Measurements from ENCODE around the gene CEMP1. TPM values are rescaled to one million over a fixed set of nuclear protein-coding genes. Genes with fewer than 3 reads are reported as not detected.

CEMP1 gene
- total RNA-seq, 4 donors from 2014 or later = not detected

DNA sequence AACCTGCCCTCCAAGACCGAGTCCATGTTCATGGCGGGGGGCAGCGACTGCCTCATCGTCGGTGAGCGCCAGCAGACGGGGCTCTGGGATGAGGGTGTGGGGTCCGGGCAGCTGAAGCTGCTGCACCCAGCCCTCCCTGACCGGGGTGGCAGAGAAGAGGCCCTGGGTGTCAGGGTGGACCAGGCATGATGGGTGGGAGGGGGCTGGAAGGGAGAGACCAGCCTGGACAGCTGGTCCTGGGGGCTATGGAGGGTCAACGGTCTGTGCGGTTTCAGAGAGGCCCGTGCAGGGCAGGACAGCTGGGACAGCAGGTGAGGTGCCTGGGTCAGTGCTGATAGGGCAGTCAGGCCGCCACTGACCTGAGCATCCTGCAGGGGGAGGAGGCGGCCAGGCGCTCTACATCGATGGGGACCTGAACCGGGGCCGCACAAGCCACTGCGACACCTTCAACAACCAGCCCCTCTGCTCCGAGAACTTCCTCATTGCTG lies 30.7 kb downstream of the CEMP1 start:
- TF ChIP-seq EP300 (IDR thresholded peaks at IDR 0.05) (no peak), POLR2A (IDR thresholded peaks at IDR 0.05) (no peak)
- TF ChIP-seq, protein P1, sequence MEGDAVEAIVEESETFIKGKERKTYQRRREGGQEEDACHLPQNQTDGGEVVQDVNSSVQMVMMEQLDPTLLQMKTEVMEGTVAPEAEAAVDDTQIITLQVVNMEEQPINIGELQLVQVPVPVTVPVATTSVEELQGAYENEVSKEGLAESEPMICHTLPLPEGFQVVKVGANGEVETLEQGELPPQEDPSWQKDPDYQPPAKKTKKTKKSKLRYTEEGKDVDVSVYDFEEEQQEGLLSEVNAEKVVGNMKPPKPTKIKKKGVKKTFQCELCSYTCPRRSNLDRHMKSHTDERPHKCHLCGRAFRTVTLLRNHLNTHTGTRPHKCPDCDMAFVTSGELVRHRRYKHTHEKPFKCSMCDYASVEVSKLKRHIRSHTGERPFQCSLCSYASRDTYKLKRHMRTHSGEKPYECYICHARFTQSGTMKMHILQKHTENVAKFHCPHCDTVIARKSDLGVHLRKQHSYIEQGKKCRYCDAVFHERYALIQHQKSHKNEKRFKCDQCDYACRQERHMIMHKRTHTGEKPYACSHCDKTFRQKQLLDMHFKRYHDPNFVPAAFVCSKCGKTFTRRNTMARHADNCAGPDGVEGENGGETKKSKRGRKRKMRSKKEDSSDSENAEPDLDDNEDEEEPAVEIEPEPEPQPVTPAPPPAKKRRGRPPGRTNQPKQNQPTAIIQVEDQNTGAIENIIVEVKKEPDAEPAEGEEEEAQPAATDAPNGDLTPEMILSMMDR (IDR thresholded peaks at IDR 0.05) = no peak
- 74 to 77% methylated on average over 15 to 16 of the region's 20 CpGs for WGBS, 2 donors
- H3K36me3 ChIP-seq = peaks cover 0 to 42% (median 0%) of the 10 kb centered on the region in 3 donors
- H3K27ac ChIP-seq = peak overlapping the region in 1 of 4 donors; percentile 73
- H3K4me1 ChIP-seq = peaks cover 0 to 43% (median 20%) of the 10 kb centered on the region in 4 donors
- H3K9me3 ChIP-seq = no peaks in the 10 kb centered on the region
- no peak for DNase-seq (ENCODE audit: low spot score in 2 of 2)
- H3K4me3 ChIP-seq = no peak overlapping the region
- no peaks in the 10 kb centered on the region for H3K27me3 ChIP-seq

DNA sequence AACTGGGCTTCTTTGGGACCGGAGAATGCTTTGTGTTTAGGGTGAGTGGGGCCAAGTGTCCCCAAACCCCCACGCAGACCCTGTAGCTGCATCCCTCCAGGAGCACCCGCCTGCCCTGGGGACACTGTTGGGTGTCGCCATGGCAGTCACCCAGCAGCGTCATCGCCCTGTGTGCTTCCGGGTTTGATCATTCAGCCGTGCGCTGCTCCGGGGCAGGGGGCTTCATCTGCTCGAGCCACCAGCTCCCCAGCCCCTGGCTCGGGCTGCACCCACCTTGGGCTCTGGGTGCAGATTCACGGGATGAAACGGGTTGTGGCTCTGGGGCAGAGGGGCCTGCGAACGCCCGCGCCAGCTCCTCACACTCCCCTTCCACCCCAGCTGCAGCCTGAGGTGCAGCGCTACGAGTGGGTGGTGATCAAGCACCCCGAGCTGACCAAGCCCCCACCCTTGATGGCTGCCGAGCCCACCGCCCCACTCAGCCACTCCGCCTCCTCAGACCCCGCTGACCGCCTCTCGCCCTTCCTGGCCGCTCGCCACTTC lies 31.2 kb downstream of the CEMP1 start:
- Histone ChIP-seq H3K27me3 (no peaks in the 10 kb centered on the region), H3K9me3 (no peaks in the 10 kb centered on the region), H3K27ac (no peak overlapping the region), H3K4me3 (no peak overlapping the region), H3K4me1 (peaks cover 0 to 43% (median 20%) of the 10 kb centered on the region in 4 donors), H3K36me3 (peaks cover 0 to 42% (median 0%) of the 10 kb centered on the region in 3 donors)
- WGBS, 2 donors = 83 to 89% methylated on average over 21 to 27 of the region's 29 CpGs
- TF ChIP-seq POLR2A (IDR thresholded peaks at IDR 0.05) (no peak), EP300 (IDR thresholded peaks at IDR 0.05) (no peak)
- TF ChIP-seq, protein P1 (IDR thresholded peaks at IDR 0.05) = no peak
- DNase-seq (ENCODE audit: low spot score in 2 of 2) = no peak

DNA sequence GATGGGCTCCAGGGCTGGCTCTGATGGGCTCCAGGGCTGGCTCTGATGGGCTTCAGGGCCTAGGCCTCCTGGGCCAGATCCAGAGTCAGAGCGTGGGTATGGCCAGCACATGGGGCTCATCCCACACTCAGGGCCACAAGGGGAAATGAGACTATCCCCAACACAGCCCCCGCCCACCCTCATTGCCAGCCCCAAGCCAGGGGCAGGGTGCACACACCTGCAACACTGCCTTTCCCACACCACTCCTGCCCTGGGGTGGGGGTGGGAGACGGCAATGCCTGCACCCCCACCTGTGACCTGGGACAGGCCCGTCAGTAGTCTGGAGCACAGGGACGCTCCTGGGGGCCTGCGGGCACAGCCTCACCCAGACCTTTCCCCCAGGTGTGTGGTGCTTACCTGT lies 31.8 kb downstream of the CEMP1 start:
- TF ChIP-seq EP300 (IDR thresholded peaks at IDR 0.05) = no peak
- TF ChIP-seq, protein P1 (IDR thresholded peaks at IDR 0.05) = no peak
- TF ChIP-seq POLR2A (IDR thresholded peaks at IDR 0.05) = no peak
- 77% methylated on average over 3 of the region's 6 CpGs; no CpG with 5 or more reads in 1 of the 2 donors for WGBS, 2 donors
- H3K9me3 ChIP-seq = no peaks in the 10 kb centered on the region
- no peak overlapping the region for H3K27ac ChIP-seq
- peaks cover 0 to 43% (median 20%) of the 10 kb centered on the region in 4 donors for H3K4me1 ChIP-seq
- H3K27me3 ChIP-seq = no peaks in the 10 kb centered on the region
- H3K4me3 ChIP-seq = no peak overlapping the region
- H3K36me3 ChIP-seq = peaks cover 0 to 42% (median 0%) of the 10 kb centered on the region in 3 donors
- DNase-seq (ENCODE audit: low spot score in 2 of 2) = no peak

DNA sequence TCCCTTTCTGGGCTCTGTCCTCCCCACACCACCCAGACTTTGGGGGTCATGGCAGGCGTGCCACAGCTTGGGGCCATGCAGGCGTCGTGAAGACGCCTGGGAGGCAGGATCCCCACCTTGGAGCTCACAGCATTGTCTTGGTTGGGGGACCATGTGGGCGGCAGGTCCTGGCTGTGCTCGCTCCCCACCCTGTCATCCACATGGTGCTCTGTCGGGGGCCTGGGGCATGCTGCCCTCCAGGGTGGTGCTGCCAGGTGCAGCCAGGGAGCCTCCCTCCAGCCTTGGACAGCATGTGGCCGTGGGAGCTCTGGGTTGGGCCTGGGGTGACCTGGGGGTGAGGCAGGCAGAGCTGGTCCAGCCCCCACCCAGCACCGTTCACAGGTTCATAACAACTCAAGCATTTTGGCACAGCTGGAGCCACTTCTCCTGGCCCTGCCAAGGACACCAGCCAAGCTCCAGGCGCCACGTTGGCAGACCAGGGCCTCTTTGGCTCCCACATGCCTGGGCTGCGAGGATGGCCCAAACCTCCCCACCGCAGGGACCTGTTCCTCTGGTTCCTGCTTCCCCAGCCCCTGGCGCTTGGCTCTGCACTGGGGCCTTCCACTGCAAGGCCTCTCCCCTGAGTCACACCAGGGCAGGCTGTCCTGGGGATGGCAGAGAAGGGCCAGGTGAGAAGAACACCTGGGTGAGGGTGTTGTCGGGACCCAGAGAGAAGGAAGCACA lies 32.5 kb downstream of the CEMP1 start:
- no peaks in the 10 kb centered on the region for H3K9me3 ChIP-seq
- DNase-seq (ENCODE audit: low spot score in 2 of 2) = no peak
- H3K27ac ChIP-seq = no peak overlapping the region
- H3K4me3 ChIP-seq = no peak overlapping the region
- H3K4me1 ChIP-seq = peaks cover 0 to 43% (median 19%) of the 10 kb centered on the region in 4 donors
- no peaks in the 10 kb centered on the region for H3K27me3 ChIP-seq
- WGBS, 2 donors = 89% methylated on average over 7 of the region's 15 CpGs; no CpG with 5 or more reads in 1 of the 2 donors
- no peak for TF ChIP-seq EP300 (IDR thresholded peaks at IDR 0.05)
- peaks cover 0 to 42% (median 0%) of the 10 kb centered on the region in 3 donors for H3K36me3 ChIP-seq

DNA sequence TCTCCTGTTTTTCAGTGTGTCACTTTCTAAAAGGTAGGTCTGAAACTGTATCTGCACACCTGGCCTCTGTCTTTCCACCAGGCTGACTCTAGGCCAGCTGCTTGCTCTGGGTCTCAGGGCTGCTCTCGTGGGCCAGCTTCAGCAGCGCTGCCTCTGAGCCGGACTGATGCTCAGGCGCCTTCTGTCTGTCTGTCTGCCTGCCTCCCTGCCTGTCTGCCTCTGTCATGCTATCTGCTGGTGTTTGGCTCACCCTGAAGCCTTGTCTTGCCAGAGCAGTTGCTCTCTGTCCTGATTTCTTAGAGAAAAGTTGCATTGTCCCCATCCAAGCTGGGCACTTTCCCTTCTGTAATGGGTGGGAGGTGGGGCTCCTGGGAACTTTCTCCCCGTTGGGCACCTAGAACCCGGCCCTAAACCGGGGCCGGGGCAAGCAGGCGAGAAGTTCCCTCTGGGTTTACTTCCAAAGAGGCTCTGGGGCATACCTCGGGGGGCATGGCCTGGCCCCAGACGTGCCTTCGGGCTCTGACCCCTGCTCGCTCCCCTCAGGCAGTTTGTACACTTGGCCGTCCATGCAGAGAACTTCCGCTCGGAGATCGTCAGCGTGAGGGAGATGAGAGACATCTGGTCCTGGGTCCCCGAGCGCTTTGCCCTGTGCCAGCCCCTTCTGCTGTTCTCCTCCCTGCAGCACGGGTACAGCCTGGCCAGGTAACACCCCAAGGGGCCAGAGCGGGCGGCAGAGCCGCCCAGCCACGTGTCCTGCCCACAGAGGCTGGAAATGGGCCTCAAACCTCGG lies 33.3 kb downstream of the CEMP1 start:
- peaks cover 0 to 42% (median 0%) of the 10 kb centered on the region in 3 donors for H3K36me3 ChIP-seq
- H3K27me3 ChIP-seq = no peaks in the 10 kb centered on the region
- H3K27ac ChIP-seq = no peak overlapping the region
- H3K4me3 ChIP-seq = no peak overlapping the region
- DNase-seq (ENCODE audit: low spot score in 2 of 2) = no peak
- H3K4me1 ChIP-seq = peaks cover 0 to 38% (median 16%) of the 10 kb centered on the region in 4 donors
- TF ChIP-seq POLR2A (IDR thresholded peaks at IDR 0.05) (no peak), EP300 (IDR thresholded peaks at IDR 0.05) (no peak)
- TF ChIP-seq, protein P1 (IDR thresholded peaks at IDR 0.05) = no peak
- 84 to 86% methylated on average over 24 to 25 of the region's 26 CpGs for WGBS, 2 donors
- no peaks in the 10 kb centered on the region for H3K9me3 ChIP-seq

All from tibial nerve (tissue), 4 donors.